ENCODE measurements around the gene CLDN17. TPM values are rescaled to one million over a fixed set of nuclear protein-coding genes. Genes with fewer than 3 reads are reported as not detected.

CLDN17 gene
- total and polyA plus RNA-seq, 2 of the 8 experiments (the other 6 are each of a cell fraction or from before 2014, with no cell fraction given), result not detected

GRCh38 chr21:30166171-30166570 is 434 bp downstream of the CLDN17 start:
- Histone ChIP-seq H3K79me2 (ENCODE audit: control insufficient read depth in 1 of 2, insufficient read depth in 2 of 2, low read length in 2 of 2) (no peaks in the 10 kb centered on the region), H4K5ac (ENCODE audit: insufficient read length, low read depth, low read length) (no peak overlapping the region), H3K4me1 (replicated peaks in 1 of 4; ENCODE audit: control insufficient read depth in 3 of 4, insufficient read depth in 4 of 4, low read length in 3 of 4) (no peaks in the 10 kb centered on the region), H3K9ac (replicated peaks in 1 of 4; ENCODE audit: extremely low read depth in 1 of 4, low read depth in 3 of 4, low read length in 3 of 4) (no peak overlapping the region), H3K36me3 (ENCODE audit: control insufficient read depth in 2 of 4, insufficient read depth in 4 of 4, low read length in 3 of 4) (no peaks in the 10 kb centered on the region), H3K9me3 (ENCODE audit: insufficient read depth in 2 of 2, low read depth in 1 of 2, low read length in 1 of 2) (no peaks in the 10 kb centered on the region), H2AFZ (ENCODE audit: low read length) (no peak overlapping the region), H3K4ac (replicated peaks; ENCODE audit: insufficient read length, low read depth, low read length) (no peak overlapping the region), H2BK20ac (ENCODE audit: low read length) (no peak overlapping the region), H4K8ac (ENCODE audit: extremely low read depth, insufficient read depth, low read length) (no peak overlapping the region), H3K23ac (ENCODE audit: insufficient read length) (no peak overlapping the region), H4K91ac (replicated peaks; ENCODE audit: insufficient read length, low read length) (no peak overlapping the region), H3K56ac (replicated peaks; ENCODE audit: insufficient read length, low read depth, low read length) (no peak overlapping the region), H3K18ac (ENCODE audit: extremely low read depth, low read length) (no peak overlapping the region), H3K23me2 (ENCODE audit: low read depth, low read length) (no peaks in the 10 kb centered on the region), H2BK12ac (ENCODE audit: low read depth, low read length) (no peak overlapping the region), H3K4me3 (ENCODE audit: extremely low read depth in 1 of 4, insufficient read depth in 2 of 4, low read depth in 3 of 4, low read length in 4 of 4) (no peak overlapping the region), H4K20me1 (replicated peaks in 1 of 2; ENCODE audit: control insufficient read depth in 1 of 2, insufficient read depth in 2 of 2, low read length in 2 of 2) (no peaks in the 10 kb centered on the region), H2AK5ac (ENCODE audit: low read depth, low read length) (no peak overlapping the region), H3K79me1 (ENCODE audit: low read depth, low read length) (no peaks in the 10 kb centered on the region), H3K4me2 (ENCODE audit: insufficient read depth in 1 of 2, low read depth in 2 of 2, low read length in 2 of 2) (no peak overlapping the region), H2BK15ac (ENCODE audit: low read length) (no peak overlapping the region), H2BK5ac (ENCODE audit: low read depth, low read length) (no peak overlapping the region), H3K27me3 (replicated peaks in 1 of 4; ENCODE audit: control insufficient read depth in 3 of 4, extremely low read depth in 1 of 4, insufficient read depth in 3 of 4, low read length in 3 of 4) (no peaks in the 10 kb centered on the region), H3K14ac (ENCODE audit: insufficient read length) (no peak overlapping the region), H2BK120ac (replicated peaks; ENCODE audit: low read depth, low read length) (no peak overlapping the region), H3K27ac (ENCODE audit: low read depth, low read length) (no peak overlapping the region)
- POLR2A ChIA-PET (ENCODE audit: partially characterized antibody), result no interaction called here
- CTCF ChIA-PET (ENCODE audit: partially characterized antibody), result interaction anchor here (1.3 kb wide), 1 partner anchor 8 kb away, joined by 3 read pairs; no protein-coding TSS in a partner anchor
- WGBS, 2 experiments (ENCODE audit: extremely low coverage in 1 of 2, insufficient coverage in 1 of 2, insufficient read length in 1 of 2, insufficient replicate concordance in 2 of 2, low coverage in 1 of 2, low lambda C conversion rate in 2 of 2, missing lambda C conversion rate in 1 of 2), result 93% methylated on average over 9 of the region's 9 CpGs; no CpG with 5 or more reads in 1 of the 2 experiments
- no peak for FAIRE-seq
- DNase-seq (ENCODE audit: low read depth in 1 of 2, low spot score in 2 of 2), result no peak
- TF ChIP-seq CTBP2 (IDR thresholded peaks at IDR 0.05; ENCODE audit: borderline replicate concordance, insufficient read depth, insufficient read length, low read length) (no peak), TAF1 (IDR thresholded peaks at IDR 0.05; ENCODE audit: low read depth, low read length) (no peak), TEAD4 (IDR thresholded peaks at IDR 0.05; ENCODE audit: low read depth, low read length) (no peak), SIX5 (IDR thresholded peaks at IDR 0.05; ENCODE audit: low read depth, low read length) (no peak), HDAC2 (IDR thresholded peaks at IDR 0.05; ENCODE audit: borderline replicate concordance in 1 of 2, low read depth in 2 of 2, low read length in 2 of 2) (no peak), SAP30 (IDR thresholded peaks at IDR 0.05; ENCODE audit: insufficient read depth, insufficient replicate concordance, low read length) (no peak), CBX8 (IDR thresholded peaks at IDR 0.05; ENCODE audit: borderline replicate concordance, low read depth, low read length) (no peak), KDM1A (IDR thresholded peaks at IDR 0.05; ENCODE audit: borderline replicate concordance, low read length) (no peak), KDM5A (IDR thresholded peaks at IDR 0.05; ENCODE audit: low read length) (no peak), RFX5 (IDR thresholded peaks at IDR 0.05; ENCODE audit: borderline replicate concordance, low read depth, low read length) (no peak), RXRA (IDR thresholded peaks at IDR 0.05; ENCODE audit: insufficient read depth, low read depth, low read length) (no peak), YY1 (IDR thresholded peaks at IDR 0.05; ENCODE audit: low read depth, low read length) (no peak), KDM4A (IDR thresholded peaks at IDR 0.05; ENCODE audit: low read depth, low read length, severe bottlenecking) (no peak)
- TF ChIP-seq, protein P1, sequence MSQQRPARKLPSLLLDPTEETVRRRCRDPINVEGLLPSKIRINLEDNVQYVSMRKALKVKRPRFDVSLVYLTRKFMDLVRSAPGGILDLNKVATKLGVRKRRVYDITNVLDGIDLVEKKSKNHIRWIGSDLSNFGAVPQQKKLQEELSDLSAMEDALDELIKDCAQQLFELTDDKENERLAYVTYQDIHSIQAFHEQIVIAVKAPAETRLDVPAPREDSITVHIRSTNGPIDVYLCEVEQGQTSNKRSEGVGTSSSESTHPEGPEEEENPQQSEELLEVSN (IDR thresholded peaks at IDR 0.05), result no peak
